Panc1 (cell line): Measurements from ENCODE around the gene OR9A4.

Experiments used
- CTCF ChIP-seq: fragments of 450-650 bp; IDR thresholded peaks from 2 replicates; pipeline ENCODE4 v1.5.1; 2017; ENCODE audit warnings: mild to moderate bottlenecking
- POLR2AphosphoS5 ChIP-seq: IDR thresholded peaks from 2 replicates; pipeline ENCODE4 v1.6.1; 2012; ENCODE audit warnings: mild to moderate bottlenecking, low read depth, low read length, moderate library complexity
- TF ChIP-seq, protein P1 (sequence below), 2 experiments: IDR thresholded peaks; 2 replicates each; pipeline ENCODE4 v1.6.1; 2011 to 2012; ENCODE audit warnings: low read depth in 2 of 2, control low read depth in 1 of 2, low read length in 1 of 2, mild to moderate bottlenecking in 1 of 2, moderate library complexity in 1 of 2; ENCODE audit not compliant: insufficient read depth in 1 of 2

DNA sequence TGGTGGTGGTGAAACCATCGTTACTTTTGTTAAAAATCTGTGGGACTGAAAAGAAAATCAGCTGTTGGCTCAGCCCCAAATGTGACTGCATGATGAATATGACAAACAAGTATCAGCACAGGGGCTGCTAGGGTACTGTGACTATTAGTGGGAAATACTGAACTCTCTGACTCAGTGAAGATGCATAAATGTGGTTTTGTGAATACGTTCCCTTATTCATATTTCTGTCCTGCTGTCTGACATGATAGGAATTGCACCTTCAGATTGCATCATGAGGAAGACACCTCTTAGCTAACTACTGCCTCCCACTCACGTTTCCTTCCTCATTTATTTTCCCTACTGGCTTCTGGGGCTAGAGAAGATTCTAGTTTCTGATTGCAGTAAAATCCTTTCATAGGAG, 29.2 kb downstream of the OR9A4 start:
- TF ChIP-seq CTCF (no peak), POLR2AphosphoS5 (no peak)
- TF ChIP-seq, protein P1, sequence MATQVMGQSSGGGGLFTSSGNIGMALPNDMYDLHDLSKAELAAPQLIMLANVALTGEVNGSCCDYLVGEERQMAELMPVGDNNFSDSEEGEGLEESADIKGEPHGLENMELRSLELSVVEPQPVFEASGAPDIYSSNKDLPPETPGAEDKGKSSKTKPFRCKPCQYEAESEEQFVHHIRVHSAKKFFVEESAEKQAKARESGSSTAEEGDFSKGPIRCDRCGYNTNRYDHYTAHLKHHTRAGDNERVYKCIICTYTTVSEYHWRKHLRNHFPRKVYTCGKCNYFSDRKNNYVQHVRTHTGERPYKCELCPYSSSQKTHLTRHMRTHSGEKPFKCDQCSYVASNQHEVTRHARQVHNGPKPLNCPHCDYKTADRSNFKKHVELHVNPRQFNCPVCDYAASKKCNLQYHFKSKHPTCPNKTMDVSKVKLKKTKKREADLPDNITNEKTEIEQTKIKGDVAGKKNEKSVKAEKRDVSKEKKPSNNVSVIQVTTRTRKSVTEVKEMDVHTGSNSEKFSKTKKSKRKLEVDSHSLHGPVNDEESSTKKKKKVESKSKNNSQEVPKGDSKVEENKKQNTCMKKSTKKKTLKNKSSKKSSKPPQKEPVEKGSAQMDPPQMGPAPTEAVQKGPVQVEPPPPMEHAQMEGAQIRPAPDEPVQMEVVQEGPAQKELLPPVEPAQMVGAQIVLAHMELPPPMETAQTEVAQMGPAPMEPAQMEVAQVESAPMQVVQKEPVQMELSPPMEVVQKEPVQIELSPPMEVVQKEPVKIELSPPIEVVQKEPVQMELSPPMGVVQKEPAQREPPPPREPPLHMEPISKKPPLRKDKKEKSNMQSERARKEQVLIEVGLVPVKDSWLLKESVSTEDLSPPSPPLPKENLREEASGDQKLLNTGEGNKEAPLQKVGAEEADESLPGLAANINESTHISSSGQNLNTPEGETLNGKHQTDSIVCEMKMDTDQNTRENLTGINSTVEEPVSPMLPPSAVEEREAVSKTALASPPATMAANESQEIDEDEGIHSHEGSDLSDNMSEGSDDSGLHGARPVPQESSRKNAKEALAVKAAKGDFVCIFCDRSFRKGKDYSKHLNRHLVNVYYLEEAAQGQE (IDR thresholded peaks at IDR 0.05; ENCODE audit: insufficient read depth in 1 of 2, low read depth in 2 of 2, low read length in 1 of 2): no peak
